ENCODE measurements around the gene ACTRT2.

DNA sequence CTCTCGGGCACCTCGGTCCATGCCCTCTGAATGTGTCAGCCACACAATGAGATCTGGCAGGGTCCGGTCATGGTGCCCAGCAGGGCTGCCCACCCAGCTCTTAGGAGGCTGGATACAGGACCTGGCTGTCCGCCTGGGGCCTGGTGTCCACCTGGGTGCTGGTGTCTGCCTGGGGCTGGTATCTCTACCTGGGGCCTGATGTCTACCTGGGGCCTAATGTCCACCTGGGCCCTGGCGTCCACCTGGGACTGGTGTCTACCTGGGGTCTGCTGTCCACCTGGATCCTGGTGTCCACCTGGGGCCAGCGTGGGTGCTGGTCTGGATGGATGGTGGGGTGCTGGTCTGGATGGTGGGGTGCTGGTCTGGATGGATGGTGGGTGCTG is 45.1 kb upstream of the ACTRT2 start:
- no peak for TF ChIP-seq CTCF (IDR thresholded peaks at IDR 0.05)
- no peak for TF ChIP-seq POLR2A (IDR thresholded peaks at IDR 0.05)
